ENCODE results near the gene DOCK11. TPM values are rescaled to one million over a fixed set of nuclear protein-coding genes. Genes with fewer than 3 reads are reported as not detected.

Gene DOCK11
- total RNA-seq, 1 experiment from 2014 or later, result 13.1 TPM

DNA sequence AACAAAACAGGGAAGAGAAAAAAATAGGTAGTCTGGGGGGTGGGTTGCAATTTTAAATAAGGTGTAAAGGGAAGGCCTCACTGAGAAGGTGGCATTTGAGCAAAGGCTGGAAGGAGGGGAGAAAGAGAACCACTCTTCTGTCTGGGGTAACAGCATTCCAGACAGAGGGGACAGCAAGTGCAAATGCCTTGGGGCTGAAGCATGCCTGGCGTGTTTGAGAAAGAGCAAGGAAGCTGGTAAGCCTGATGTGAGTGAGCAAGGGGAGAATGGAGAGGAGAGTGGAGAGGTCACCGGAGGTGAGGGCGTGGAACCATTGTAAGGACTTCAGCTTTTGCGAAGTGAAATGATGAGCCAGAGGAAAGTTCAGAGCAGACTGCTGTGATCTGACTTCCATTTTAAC, 19.7 kb upstream of the DOCK11 start:
- no peaks in the 10 kb centered on the region for H3K27me3 Mint-ChIP-seq (ENCODE audit: low read depth)
- DNase-seq (ENCODE audit: low spot score) (no peak), ATAC-seq (no peak)
- ChIA-PET POLR2A (no interaction called here), CTCF (no interaction called here)
- H3K4me3 Mint-ChIP-seq, result no peak overlapping the region
- TF ChIP-seq, protein P1, sequence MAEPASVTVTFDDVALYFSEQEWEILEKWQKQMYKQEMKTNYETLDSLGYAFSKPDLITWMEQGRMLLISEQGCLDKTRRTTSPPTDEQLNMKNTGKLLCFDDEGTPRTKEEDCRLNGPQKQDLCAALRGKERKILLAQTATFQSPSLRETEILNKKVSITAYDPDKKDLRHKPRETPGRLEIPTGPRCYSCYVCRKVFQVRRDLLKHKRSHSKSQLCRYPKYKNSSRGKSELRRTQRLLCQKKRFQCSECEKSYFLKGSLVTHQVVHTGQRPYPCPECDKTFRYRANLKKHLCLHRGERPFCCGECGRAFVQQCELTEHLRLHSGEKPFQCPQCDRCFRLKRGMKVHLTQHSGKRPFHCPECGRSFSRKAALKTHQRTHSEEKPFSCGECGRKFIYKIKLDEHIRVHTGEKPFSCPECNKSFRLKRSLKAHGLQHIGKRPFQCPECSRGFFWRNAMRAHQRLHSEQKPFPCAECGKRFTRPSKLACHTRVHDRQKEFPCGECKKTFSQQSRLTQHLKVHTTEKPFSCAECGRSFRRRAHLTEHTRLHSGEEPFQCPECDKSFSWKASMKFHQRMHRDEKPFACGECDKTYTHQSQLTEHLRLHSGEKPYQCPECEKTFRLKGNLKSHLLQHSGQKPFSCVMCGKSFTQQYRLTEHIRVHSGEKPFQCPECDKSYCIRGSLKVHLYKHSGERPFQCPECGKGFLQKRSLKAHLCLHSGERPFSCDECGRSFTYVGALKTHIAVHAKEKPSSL (CRISPR knock-in tag; conservative IDR thresholded peaks at IDR 0.05), result no peak
- TF ChIP-seq SOX15 (CRISPR knock-in tag; IDR thresholded peaks at IDR 0.05) (no peak), JAZF1 (CRISPR knock-in tag; IDR thresholded peaks at IDR 0.05) (no peak), GTF2I (CRISPR knock-in tag; conservative IDR thresholded peaks at IDR 0.05) (no peak), ZNF317 (CRISPR knock-in tag; IDR thresholded peaks at IDR 0.05; ENCODE audit: borderline replicate concordance, low read depth) (no peak), NR3C1 (CRISPR knock-in tag; conservative IDR thresholded peaks at IDR 0.05; ENCODE audit: low read depth) (no peak), ZNF671 (CRISPR knock-in tag; IDR thresholded peaks at IDR 0.05) (no peak), HMGA2 (CRISPR knock-in tag; IDR thresholded peaks at IDR 0.05) (no peak), RELA (CRISPR knock-in tag; IDR thresholded peaks at IDR 0.05; ENCODE audit: borderline replicate concordance) (no peak), NR2C2 (CRISPR knock-in tag; IDR thresholded peaks at IDR 0.05) (no peak), IRF2 (CRISPR knock-in tag; IDR thresholded peaks at IDR 0.05; ENCODE audit: borderline replicate concordance, low read depth) (no peak), ETV6 (CRISPR knock-in tag; IDR thresholded peaks at IDR 0.05) (no peak), TEAD1 (CRISPR knock-in tag; IDR thresholded peaks at IDR 0.05) (no peak)
- TF ChIP-seq, protein P2, sequence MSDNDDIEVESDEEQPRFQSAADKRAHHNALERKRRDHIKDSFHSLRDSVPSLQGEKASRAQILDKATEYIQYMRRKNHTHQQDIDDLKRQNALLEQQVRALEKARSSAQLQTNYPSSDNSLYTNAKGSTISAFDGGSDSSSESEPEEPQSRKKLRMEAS (CRISPR knock-in tag; IDR thresholded peaks at IDR 0.05), result no peak
- TF ChIP-seq, protein P3, sequence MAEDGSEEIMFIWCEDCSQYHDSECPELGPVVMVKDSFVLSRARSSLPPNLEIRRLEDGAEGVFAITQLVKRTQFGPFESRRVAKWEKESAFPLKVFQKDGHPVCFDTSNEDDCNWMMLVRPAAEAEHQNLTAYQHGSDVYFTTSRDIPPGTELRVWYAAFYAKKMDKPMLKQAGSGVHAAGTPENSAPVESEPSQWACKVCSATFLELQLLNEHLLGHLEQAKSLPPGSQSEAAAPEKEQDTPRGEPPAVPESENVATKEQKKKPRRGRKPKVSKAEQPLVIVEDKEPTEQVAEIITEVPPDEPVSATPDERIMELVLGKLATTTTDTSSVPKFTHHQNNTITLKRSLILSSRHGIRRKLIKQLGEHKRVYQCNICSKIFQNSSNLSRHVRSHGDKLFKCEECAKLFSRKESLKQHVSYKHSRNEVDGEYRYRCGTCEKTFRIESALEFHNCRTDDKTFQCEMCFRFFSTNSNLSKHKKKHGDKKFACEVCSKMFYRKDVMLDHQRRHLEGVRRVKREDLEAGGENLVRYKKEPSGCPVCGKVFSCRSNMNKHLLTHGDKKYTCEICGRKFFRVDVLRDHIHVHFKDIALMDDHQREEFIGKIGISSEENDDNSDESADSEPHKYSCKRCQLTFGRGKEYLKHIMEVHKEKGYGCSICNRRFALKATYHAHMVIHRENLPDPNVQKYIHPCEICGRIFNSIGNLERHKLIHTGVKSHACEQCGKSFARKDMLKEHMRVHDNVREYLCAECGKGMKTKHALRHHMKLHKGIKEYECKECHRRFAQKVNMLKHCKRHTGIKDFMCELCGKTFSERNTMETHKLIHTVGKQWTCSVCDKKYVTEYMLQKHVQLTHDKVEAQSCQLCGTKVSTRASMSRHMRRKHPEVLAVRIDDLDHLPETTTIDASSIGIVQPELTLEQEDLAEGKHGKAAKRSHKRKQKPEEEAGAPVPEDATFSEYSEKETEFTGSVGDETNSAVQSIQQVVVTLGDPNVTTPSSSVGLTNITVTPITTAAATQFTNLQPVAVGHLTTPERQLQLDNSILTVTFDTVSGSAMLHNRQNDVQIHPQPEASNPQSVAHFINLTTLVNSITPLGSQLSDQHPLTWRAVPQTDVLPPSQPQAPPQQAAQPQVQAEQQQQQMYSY (CRISPR knock-in tag; IDR thresholded peaks at IDR 0.05), result no peak
- TF ChIP-seq, protein P4, sequence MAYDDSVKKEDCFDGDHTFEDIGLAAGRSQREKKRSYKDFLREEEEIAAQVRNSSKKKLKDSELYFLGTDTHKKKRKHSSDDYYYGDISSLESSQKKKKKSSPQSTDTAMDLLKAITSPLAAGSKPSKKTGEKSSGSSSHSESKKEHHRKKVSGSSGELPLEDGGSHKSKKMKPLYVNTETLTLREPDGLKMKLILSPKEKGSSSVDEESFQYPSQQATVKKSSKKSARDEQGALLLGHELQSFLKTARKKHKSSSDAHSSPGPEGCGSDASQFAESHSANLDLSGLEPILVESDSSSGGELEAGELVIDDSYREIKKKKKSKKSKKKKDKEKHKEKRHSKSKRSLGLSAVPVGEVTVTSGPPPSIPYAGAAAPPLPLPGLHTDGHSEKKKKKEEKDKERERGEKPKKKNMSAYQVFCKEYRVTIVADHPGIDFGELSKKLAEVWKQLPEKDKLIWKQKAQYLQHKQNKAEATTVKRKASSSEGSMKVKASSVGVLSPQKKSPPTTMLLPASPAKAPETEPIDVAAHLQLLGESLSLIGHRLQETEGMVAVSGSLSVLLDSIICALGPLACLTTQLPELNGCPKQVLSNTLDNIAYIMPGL (CRISPR knock-in tag; IDR thresholded peaks at IDR 0.05), result no peak
- TF ChIP-seq, protein P5, sequence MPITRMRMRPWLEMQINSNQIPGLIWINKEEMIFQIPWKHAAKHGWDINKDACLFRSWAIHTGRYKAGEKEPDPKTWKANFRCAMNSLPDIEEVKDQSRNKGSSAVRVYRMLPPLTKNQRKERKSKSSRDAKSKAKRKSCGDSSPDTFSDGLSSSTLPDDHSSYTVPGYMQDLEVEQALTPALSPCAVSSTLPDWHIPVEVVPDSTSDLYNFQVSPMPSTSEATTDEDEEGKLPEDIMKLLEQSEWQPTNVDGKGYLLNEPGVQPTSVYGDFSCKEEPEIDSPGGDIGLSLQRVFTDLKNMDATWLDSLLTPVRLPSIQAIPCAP (CRISPR knock-in tag; IDR thresholded peaks at IDR 0.05), result no peak
- TF ChIP-seq, protein P6, sequence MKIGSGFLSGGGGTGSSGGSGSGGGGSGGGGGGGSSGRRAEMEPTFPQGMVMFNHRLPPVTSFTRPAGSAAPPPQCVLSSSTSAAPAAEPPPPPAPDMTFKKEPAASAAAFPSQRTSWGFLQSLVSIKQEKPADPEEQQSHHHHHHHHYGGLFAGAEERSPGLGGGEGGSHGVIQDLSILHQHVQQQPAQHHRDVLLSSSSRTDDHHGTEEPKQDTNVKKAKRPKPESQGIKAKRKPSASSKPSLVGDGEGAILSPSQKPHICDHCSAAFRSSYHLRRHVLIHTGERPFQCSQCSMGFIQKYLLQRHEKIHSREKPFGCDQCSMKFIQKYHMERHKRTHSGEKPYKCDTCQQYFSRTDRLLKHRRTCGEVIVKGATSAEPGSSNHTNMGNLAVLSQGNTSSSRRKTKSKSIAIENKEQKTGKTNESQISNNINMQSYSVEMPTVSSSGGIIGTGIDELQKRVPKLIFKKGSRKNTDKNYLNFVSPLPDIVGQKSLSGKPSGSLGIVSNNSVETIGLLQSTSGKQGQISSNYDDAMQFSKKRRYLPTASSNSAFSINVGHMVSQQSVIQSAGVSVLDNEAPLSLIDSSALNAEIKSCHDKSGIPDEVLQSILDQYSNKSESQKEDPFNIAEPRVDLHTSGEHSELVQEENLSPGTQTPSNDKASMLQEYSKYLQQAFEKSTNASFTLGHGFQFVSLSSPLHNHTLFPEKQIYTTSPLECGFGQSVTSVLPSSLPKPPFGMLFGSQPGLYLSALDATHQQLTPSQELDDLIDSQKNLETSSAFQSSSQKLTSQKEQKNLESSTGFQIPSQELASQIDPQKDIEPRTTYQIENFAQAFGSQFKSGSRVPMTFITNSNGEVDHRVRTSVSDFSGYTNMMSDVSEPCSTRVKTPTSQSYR (CRISPR knock-in tag; IDR thresholded peaks at IDR 0.05), result no peak
- H3K9me3 Mint-ChIP-seq, result peaks cover 3% of the 10 kb centered on the region; the same call in 1 of the 2 replicates
- no peak overlapping the region for H3K27ac Mint-ChIP-seq
- H3K4me1 Mint-ChIP-seq, result no peaks in the 10 kb centered on the region
- H3K36me3 Mint-ChIP-seq, result no peaks in the 10 kb centered on the region
